Neural crest cell (in vitro differentiated cells): ENCODE results near the gene LNX2. TPM values are rescaled to one million over a fixed set of nuclear protein-coding genes. Genes with fewer than 3 reads are reported as not detected.

Experiments used
- DNase-seq: peaks from one replicate; pipeline ENCODE4 v3.0.0; 2021; ENCODE audit warnings: low read depth, mixed read lengths, low spot score
- H3K27ac Mint-ChIP-seq: one replicate; pipeline ENCODE4 v1.8.0; 2021; ENCODE audit warnings: mild to moderate bottlenecking, mixed read lengths; ENCODE audit not compliant: unreplicated experiment
- H3K27me3 Mint-ChIP-seq: 2 replicates; pipeline ENCODE4 v1.8.0; 2021; ENCODE audit warnings: low read depth, mild to moderate bottlenecking, mixed read lengths
- H3K36me3 Mint-ChIP-seq: 2 replicates; pipeline ENCODE4 v1.8.0; 2021; ENCODE audit warnings: low read depth, mild to moderate bottlenecking, mixed read lengths
- H3K4me1 Mint-ChIP-seq: 2 replicates; pipeline ENCODE4 v1.8.0; 2021; ENCODE audit warnings: mixed read lengths
- H3K4me3 Mint-ChIP-seq: one replicate; pipeline ENCODE4 v1.8.0; 2021; ENCODE audit warnings: mild to moderate bottlenecking, mixed read lengths
- H3K9me3 Mint-ChIP-seq: 2 replicates; pipeline ENCODE4 v1.8.0; 2021; ENCODE audit warnings: mixed read lengths
- CTCF ChIP-seq: fragments of 200-600 bp; sonication (generic); conservative IDR thresholded peaks from 2 replicates; pipeline ENCODE4 v1.5.0; 2021; ENCODE audit warnings: antibody characterized with exemption, mild to moderate bottlenecking
- total RNA-seq: library from RNA; stranded (reverse); gene quantifications from 2 replicates; pipeline ENCODE4 v1.2.1, GENCODE V29; 2021

The LNX2 gene
- total RNA-seq, 1 donor from 2014 or later = 9.6 TPM

DNA sequence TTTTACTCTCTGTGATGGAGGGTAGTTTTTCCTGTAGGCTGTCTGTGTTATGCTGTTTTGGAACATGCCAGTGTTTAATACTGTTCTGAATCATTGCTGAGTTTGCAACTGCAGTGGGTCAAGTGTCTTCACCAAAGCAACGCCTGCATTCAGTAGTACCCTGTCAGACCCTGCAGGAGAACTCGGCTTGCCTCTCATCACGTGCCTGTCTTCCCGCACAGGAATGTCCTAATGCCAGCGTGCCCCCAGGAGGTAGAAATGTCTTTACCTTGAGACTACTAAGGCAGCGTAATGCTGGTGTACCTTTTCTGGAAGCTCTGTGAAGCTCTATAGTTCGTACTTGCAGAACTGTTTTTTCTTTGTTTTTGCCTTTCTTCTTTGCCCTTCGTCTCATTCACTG, 43.6 kb upstream of the LNX2 start:
- no peaks in the 10 kb centered on the region for H3K9me3 Mint-ChIP-seq
- H3K36me3 Mint-ChIP-seq = peaks cover 5% of the 10 kb centered on the region
- H3K4me3 Mint-ChIP-seq = no peak overlapping the region
- DNase-seq = no peak
- no peak for TF ChIP-seq CTCF
- no peaks in the 10 kb centered on the region for H3K4me1 Mint-ChIP-seq
- H3K27ac Mint-ChIP-seq = no peak overlapping the region
- H3K27me3 Mint-ChIP-seq = no peaks in the 10 kb centered on the region

- no peak for DNase-seq
- Mint-ChIP-seq H3K4me1 (no peaks in the 10 kb centered on the region), H3K9me3 (no peaks in the 10 kb centered on the region), H3K36me3 (peaks cover 5% of the 10 kb centered on the region), H3K27me3 (no peaks in the 10 kb centered on the region), H3K27ac (no peak overlapping the region), H3K4me3 (no peak overlapping the region)
- TF ChIP-seq CTCF = no peak
Measured at GRCh38 chr13:27662738-27663470, 42.6 kb upstream of the LNX2 start.

DNA sequence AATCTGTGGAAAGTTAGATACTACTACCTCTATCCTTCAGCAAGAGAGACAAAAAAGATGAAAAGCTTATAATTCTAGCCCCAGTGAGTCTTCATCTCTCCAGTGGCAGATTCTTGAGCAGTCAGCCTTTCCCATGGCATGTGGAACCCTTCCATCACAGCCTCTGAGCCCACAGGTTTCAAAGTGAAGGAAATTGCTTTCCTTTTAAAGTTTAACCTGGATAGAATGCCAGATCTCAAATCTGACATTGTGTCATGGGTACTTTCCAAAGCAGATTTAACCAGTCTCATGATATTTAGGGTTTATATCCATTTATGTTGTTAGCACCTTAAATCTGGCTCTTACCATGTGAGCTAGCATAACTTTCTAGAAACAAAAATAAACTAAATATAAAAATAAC, 40.7 kb upstream of the LNX2 start:
- H3K27me3 Mint-ChIP-seq = no peaks in the 10 kb centered on the region
- H3K36me3 Mint-ChIP-seq = peaks cover 2% of the 10 kb centered on the region
- DNase-seq = no peak
- H3K4me3 Mint-ChIP-seq = no peak overlapping the region
- no peak overlapping the region for H3K27ac Mint-ChIP-seq
- TF ChIP-seq CTCF = no peak
- H3K4me1 Mint-ChIP-seq = no peaks in the 10 kb centered on the region
- no peaks in the 10 kb centered on the region for H3K9me3 Mint-ChIP-seq

GRCh38 chr13:27660511-27660910, 40.2 kb upstream of the LNX2 start:
- H3K4me3 Mint-ChIP-seq = no peak overlapping the region
- no peaks in the 10 kb centered on the region for H3K9me3 Mint-ChIP-seq
- no peak overlapping the region for H3K27ac Mint-ChIP-seq
- H3K4me1 Mint-ChIP-seq = no peaks in the 10 kb centered on the region
- no peaks in the 10 kb centered on the region for H3K27me3 Mint-ChIP-seq
- no peak for TF ChIP-seq CTCF
- H3K36me3 Mint-ChIP-seq = peaks cover 1% of the 10 kb centered on the region
- DNase-seq = no peak

GRCh38 chr13:27659145-27659865, 39.0 kb upstream of the LNX2 start:
- Mint-ChIP-seq H3K4me1 (no peaks in the 10 kb centered on the region), H3K27ac (no peak overlapping the region), H3K36me3 (no peaks in the 10 kb centered on the region), H3K27me3 (no peaks in the 10 kb centered on the region), H3K4me3 (no peak overlapping the region), H3K9me3 (no peaks in the 10 kb centered on the region)
- TF ChIP-seq CTCF = no peak
- no peak for DNase-seq
